Measurements from ENCODE around the gene ASAP3.

ASAP3 gene

GRCh38 chr1:23477359-23478144 is 6.4 kb downstream of the ASAP3 start:
- DNase-seq: no peak

GRCh38 chr1:23475641-23476040 is 8.3 kb downstream of the ASAP3 start:
- DNase-seq: no peak

- DNase-seq: no peak
Measured at GRCh38 chr1:23475134-23475628, 8.8 kb downstream of the ASAP3 start.

GRCh38 chr1:23473037-23473800 is 10.8 kb downstream of the ASAP3 start:
- no peak for DNase-seq

GRCh38 chr1:23472351-23473036 is 11.5 kb downstream of the ASAP3 start:
- no peak for DNase-seq

GRCh38 chr1:23471473-23472075 is 12.4 kb downstream of the ASAP3 start:
- no peak for DNase-seq

GRCh38 chr1:23470282-23471070 is 13.5 kb downstream of the ASAP3 start:
- no peak for DNase-seq

- no peak for DNase-seq
Measured at GRCh38 chr1:23469372-23469982, 14.5 kb downstream of the ASAP3 start.

GRCh38 chr1:23466423-23466989 is 17.5 kb downstream of the ASAP3 start:
- DNase-seq: no peak

- DNase-seq: no peak
Measured at GRCh38 chr1:23463286-23463685, 20.7 kb downstream of the ASAP3 start.

- DNase-seq: no peak
Measured at GRCh38 chr1:23462766-23463165, 21.2 kb downstream of the ASAP3 start.

GRCh38 chr1:23461050-23461449 is 22.9 kb downstream of the ASAP3 start:
- no peak for DNase-seq

- DNase-seq: no peak
Measured at GRCh38 chr1:23460519-23460918, 23.5 kb downstream of the ASAP3 start.

GRCh38 chr1:23459338-23459757 is 24.6 kb downstream of the ASAP3 start:
- DNase-seq: no peak

GRCh38 chr1:23456226-23456625 is 27.8 kb downstream of the ASAP3 start:
- no peak for DNase-seq

GRCh38 chr1:23453455-23454000 is 30.5 kb downstream of the ASAP3 start:
- no peak for DNase-seq

GRCh38 chr1:23452011-23452411 is 32.0 kb downstream of the ASAP3 start:
- no peak for DNase-seq

GRCh38 chr1:23451441-23451840 is 32.5 kb downstream of the ASAP3 start:
- no peak for DNase-seq

- no peak for DNase-seq
Measured at GRCh38 chr1:23450894-23451293, 33.1 kb downstream of the ASAP3 start.

GRCh38 chr1:23449958-23450357 is 34.0 kb downstream of the ASAP3 start:
- DNase-seq: no peak

GRCh38 chr1:23449306-23449705 is 34.7 kb downstream of the ASAP3 start:
- no peak for DNase-seq
